Measurements from ENCODE around the gene SRC. TPM values are rescaled to one million over a fixed set of nuclear protein-coding genes. Genes with fewer than 3 reads are reported as not detected.

SRC gene
- total and polyA plus RNA-seq, 2 of the 8 experiments (the other 6 are each of a cell fraction or from before 2014, with no cell fraction given) = 27.6 to 28.8 TPM

GRCh38 chr20:37377346-37378081, 31.6 kb downstream of the SRC start (continued):
- TF ChIP-seq SP2 (IDR thresholded peaks at IDR 0.05; ENCODE audit: low read length) (no peak), KDM5A (IDR thresholded peaks at IDR 0.05; ENCODE audit: low read length) (no peak), BCL11A (IDR thresholded peaks at IDR 0.05; ENCODE audit: low read depth in 2 of 2, low read length in 2 of 2) (no peak), CHD1 (IDR thresholded peaks at IDR 0.05; ENCODE audit: low read depth, low read length) (no peak), CREB1 (IDR thresholded peaks at IDR 0.05) (no peak)

All from H1 (cell line).